ENCODE data around the gene ZACN.

Gene ZACN

DNA sequence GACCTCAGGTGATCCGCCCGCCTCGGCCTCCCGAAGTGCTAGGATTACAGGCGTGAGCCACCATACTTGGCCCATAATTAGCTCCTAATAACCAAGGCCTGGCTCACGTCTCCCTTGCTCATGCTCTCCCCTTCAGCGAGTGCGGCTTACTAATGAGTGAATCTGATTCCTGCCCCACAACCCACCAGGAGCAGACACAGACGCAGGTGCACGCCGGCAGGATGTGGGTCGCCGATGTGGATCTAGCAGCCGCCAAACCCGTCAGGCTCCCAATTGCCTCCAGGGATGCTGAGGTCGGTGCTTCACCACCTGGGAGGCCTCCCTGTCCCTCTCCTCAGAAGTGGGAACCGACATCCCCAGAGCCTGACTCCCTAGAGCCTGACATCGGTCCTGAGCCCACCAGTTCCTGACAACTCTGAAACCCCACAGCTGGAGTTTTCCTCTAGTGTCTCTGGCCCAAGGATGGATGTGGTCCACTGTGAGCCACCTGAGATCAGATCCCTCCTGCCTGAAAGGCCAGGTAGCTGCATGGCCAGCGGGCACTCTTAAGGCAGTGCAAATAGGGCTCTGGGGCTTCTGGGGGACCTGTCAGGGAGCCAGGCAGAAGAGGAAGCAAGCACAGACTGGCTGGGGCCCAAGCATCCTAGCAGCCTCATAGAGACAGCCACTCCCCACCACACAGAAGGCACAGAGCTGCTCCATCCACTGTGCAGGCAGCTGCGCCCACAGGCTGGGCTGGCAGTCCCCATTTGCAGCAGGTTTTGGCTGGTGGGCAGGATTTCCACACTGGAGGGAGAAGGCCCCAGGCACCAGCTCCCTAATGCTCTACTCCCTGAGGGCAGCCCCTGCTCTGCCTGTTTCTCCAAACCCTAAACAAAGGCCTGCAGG, 13.8 kb downstream of the ZACN start:
- no peaks in the 10 kb centered on the region for H3K4me1 ChIP-seq (ENCODE audit: control insufficient read depth, insufficient read depth, low read length)
- H3K4me3 ChIP-seq (ENCODE audit: low read depth, low read length): no peak overlapping the region
- no peak overlapping the region for H3K27ac ChIP-seq (ENCODE audit: low read depth, low read length)
- no peak overlapping the region for H3K9ac ChIP-seq (ENCODE audit: low read length)
- no peaks in the 10 kb centered on the region for H3K27me3 ChIP-seq (ENCODE audit: control insufficient read depth, insufficient read depth, low read length)
- no peaks in the 10 kb centered on the region for H3K9me3 ChIP-seq (ENCODE audit: control insufficient read depth, insufficient read depth, low read depth, low read length)
- H3K36me3 ChIP-seq (ENCODE audit: control insufficient read depth, insufficient read depth, low read length): peaks cover 87% of the 10 kb centered on the region

DNA sequence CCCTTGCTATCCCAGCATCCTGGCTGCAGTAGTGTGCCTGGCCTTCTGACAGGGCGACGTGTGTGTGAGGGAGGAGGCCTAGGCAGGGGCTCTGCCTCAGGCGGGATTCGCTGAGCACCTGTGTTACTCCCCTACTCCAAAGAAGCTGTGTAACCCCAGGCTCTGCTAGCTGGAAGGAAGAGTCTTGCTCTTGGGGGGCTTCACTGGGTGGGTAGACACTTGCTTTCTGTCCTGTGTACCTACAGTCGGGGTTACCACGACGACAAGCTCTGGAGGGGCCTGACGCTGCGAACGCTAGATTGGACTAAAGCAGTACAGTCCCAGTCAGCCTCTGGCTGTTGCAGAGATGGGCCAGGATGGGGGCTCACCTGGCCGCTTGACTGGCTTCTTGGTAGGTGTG, 15.1 kb downstream of the ZACN start:
- no peak overlapping the region for H3K4me3 ChIP-seq (ENCODE audit: low read depth, low read length)
- H3K9me3 ChIP-seq (ENCODE audit: control insufficient read depth, insufficient read depth, low read depth, low read length): no peaks in the 10 kb centered on the region
- no peaks in the 10 kb centered on the region for H3K27me3 ChIP-seq (ENCODE audit: control insufficient read depth, insufficient read depth, low read length)
- H3K9ac ChIP-seq (ENCODE audit: low read length): no peak overlapping the region
- no peaks in the 10 kb centered on the region for H3K4me1 ChIP-seq (ENCODE audit: control insufficient read depth, insufficient read depth, low read length)
- H3K27ac ChIP-seq (ENCODE audit: low read depth, low read length): no peak overlapping the region
- peaks cover 83% of the 10 kb centered on the region for H3K36me3 ChIP-seq (ENCODE audit: control insufficient read depth, insufficient read depth, low read length)

DNA sequence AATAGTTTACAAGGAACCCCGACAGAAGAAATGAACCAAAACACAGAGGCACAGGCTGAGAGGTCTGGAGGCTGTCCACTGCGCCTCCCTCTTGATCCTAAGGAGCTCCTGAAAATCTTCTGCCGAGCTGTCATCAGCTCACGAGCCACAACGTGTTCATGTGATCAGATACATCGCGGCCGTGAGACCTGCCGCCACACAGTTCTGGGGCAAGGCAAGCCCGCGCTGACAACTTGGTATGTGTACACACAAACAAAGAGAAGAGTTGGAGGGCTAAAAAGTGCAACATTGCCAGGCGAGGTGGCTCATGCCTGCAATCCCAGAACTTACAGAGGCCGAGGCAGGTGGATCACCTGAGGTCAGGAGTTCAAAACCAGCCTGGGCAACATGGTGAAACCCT, 17.0 kb downstream of the ZACN start:
- no peak overlapping the region for H3K4me3 ChIP-seq (ENCODE audit: low read depth, low read length)
- peaks cover 77% of the 10 kb centered on the region for H3K36me3 ChIP-seq (ENCODE audit: control insufficient read depth, insufficient read depth, low read length)
- H3K27me3 ChIP-seq (ENCODE audit: control insufficient read depth, insufficient read depth, low read length): no peaks in the 10 kb centered on the region
- H3K4me1 ChIP-seq (ENCODE audit: control insufficient read depth, insufficient read depth, low read length): no peaks in the 10 kb centered on the region
- H3K27ac ChIP-seq (ENCODE audit: low read depth, low read length): no peak overlapping the region
- no peak overlapping the region for H3K9ac ChIP-seq (ENCODE audit: low read length)
- H3K9me3 ChIP-seq (ENCODE audit: control insufficient read depth, insufficient read depth, low read depth, low read length): no peaks in the 10 kb centered on the region

DNA sequence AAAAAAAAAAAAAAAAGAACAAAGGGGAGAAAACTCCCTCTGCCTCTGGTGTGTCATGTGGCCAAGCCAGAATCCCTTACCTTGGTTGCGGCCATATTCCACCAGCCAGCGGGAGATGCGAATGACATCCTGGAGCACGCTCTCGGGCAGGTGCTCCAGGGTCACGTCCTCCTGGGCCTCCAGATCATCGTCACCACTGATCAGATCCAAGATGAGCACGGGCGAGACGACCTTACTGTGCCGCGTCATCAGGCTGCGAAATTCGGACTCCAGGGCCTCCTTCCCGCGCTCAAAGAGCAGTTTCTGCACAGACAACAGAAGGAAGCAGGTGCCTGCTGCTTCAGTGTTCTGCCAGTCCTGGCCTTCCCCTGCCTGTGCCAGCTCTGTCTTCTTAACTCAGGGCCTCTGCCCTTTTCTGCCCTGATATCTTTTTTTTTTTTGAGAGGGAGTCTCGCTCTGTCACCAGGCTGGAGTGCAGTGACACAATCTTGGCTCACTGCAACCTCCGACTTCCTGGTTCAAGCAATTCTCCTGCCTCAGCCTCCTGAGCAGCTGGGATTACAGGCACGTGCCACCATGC, 18.8 kb downstream of the ZACN start:
- no peaks in the 10 kb centered on the region for H3K4me1 ChIP-seq (ENCODE audit: control insufficient read depth, insufficient read depth, low read length)
- no peaks in the 10 kb centered on the region for H3K9me3 ChIP-seq (ENCODE audit: control insufficient read depth, insufficient read depth, low read depth, low read length)
- H3K9ac ChIP-seq (ENCODE audit: low read length): no peak overlapping the region
- H3K4me3 ChIP-seq (ENCODE audit: low read depth, low read length): no peak overlapping the region
- H3K27me3 ChIP-seq (ENCODE audit: control insufficient read depth, insufficient read depth, low read length): no peaks in the 10 kb centered on the region
- H3K27ac ChIP-seq (ENCODE audit: low read depth, low read length): no peak overlapping the region
- peaks cover 76% of the 10 kb centered on the region for H3K36me3 ChIP-seq (ENCODE audit: control insufficient read depth, insufficient read depth, low read length)

DNA sequence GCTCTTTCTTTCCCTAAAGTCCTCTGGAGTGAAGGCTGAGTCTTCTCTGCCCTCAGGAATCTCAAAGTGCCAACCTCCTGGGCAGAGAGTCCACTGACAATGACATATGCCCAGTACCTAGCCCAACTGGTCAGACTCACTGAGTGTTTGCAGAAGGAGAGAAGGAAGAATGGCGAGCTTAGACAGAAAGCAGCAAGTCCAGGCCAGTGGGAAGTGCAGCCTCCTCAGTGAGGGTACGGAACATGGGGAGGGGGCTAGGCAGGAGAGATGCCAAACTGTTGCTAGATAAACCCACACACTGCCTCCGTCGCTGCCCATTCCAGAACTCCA, 23.9 kb downstream of the ZACN start:
- H3K4me3 ChIP-seq (ENCODE audit: low read depth, low read length): peak overlapping the region; percentile 81
- H3K27me3 ChIP-seq (ENCODE audit: control insufficient read depth, insufficient read depth, low read length): no peaks in the 10 kb centered on the region
- no peaks in the 10 kb centered on the region for H3K9me3 ChIP-seq (ENCODE audit: control insufficient read depth, insufficient read depth, low read depth, low read length)
- H3K36me3 ChIP-seq (ENCODE audit: control insufficient read depth, insufficient read depth, low read length): peaks cover 35% of the 10 kb centered on the region
- H3K9ac ChIP-seq (ENCODE audit: low read length): peak overlapping the region; percentile 65
- 0 out of 2 replicates have a peak overlapping the region, but pooled peaks have one; percentile 75 for H3K27ac ChIP-seq (ENCODE audit: low read depth, low read length)
- peaks cover 17% of the 10 kb centered on the region for H3K4me1 ChIP-seq (ENCODE audit: control insufficient read depth, insufficient read depth, low read length)

DNA sequence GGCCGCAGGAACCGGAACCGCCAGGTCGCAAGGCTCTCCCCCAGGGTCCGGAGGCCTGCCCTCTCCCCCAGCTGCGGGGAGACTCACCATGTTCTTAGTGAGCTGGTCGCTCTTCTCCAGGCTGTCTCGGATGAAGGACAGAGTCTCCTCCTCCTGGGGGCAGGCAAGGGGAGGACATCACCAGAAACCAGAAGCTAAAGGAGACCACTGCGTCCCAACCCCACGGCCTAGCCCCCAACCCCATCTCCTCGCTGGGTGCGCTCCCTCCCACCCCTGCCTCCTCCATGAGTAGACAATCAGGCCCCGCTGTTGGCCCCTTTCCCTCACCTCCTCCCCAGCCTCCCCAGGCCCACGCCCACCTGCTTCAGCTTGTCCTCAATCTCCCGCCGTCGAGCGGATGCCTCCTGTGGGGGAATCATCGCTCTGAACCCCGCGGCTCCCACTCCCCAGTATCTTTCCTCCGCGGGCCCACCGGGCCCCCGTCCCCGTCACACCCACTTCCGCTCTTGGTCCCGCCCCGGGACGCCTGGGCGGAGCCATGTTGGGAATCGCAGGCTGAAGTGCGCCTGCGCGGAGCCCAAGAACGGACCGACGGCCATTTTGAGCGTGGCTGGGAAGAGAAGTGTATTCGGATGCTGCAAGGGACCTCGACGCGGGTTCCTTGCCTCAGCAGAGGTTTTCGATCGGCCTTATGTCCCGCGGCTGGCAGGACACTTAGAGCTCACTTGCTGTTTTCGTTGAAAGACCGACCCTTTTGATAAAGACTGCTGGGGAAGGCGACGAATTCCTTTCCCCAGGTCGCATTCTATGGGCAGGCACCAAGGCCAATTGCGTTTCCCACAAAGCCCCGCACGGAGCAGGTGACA, 24.5 kb downstream of the ZACN start, which contains the start of gene EXOC7:
EXOC7 (minus strand) TSS at position 514 of the 866 bp plus-strand sequence; CDS start at position 419, 95 bp downstream.
- H3K9me3 ChIP-seq (ENCODE audit: control insufficient read depth, insufficient read depth, low read depth, low read length): no peaks in the 10 kb centered on the region
- H3K36me3 ChIP-seq (ENCODE audit: control insufficient read depth, insufficient read depth, low read length): peaks cover 31% of the 10 kb centered on the region
- H3K4me1 ChIP-seq (ENCODE audit: control insufficient read depth, insufficient read depth, low read length): peaks cover 17% of the 10 kb centered on the region
- no peaks in the 10 kb centered on the region for H3K27me3 ChIP-seq (ENCODE audit: control insufficient read depth, insufficient read depth, low read length)
- peak within 1 kb of the TSS; percentile 75 for H3K27ac ChIP-seq (ENCODE audit: low read depth, low read length)
- peak within 1 kb of the TSS; percentile 65 for H3K9ac ChIP-seq (ENCODE audit: low read length)
- peak within 1 kb of the TSS; percentile 81 for H3K4me3 ChIP-seq (ENCODE audit: low read depth, low read length)

DNA sequence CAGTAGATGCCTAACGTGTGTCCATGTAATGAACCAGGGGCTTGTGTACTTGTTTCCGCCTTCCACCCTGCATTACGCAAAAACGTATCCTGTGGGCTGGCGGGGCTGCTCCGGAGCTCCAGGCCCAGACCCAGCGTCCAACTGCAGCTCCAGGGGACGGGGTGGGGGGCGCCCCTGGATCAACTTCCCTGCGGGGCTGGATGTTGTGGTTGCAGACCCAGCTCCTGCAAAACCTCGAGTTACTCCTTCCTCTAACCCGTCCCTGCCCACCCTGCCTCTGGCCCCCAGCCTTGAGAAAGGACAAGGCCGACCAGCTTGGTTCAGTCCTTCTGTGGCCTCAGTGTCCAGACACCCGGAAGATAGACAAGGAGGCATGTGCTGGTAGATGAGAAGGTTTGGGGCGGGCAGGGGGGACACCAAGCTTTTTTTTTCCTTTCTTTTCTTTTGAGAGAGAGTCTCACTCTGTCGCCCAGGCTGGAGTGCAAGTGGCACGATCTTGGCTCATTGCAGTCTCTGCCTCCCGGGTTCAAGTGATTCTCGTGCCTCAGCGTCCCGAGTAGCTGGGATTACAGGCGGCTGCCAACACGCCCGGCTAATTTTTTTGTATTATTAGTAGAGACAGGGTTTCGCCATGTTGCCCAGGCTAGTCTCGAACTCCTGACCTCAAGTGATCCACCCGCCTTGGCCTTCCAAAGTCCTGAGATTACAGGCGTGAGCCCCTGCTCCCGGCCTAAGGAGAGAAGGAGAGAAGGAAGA, 25.3 kb downstream of the ZACN start:
- H3K36me3 ChIP-seq (ENCODE audit: control insufficient read depth, insufficient read depth, low read length): peaks cover 27% of the 10 kb centered on the region
- peaks cover 17% of the 10 kb centered on the region for H3K4me1 ChIP-seq (ENCODE audit: control insufficient read depth, insufficient read depth, low read length)
- H3K27ac ChIP-seq (ENCODE audit: low read depth, low read length): peak overlapping the region; percentile 75
- H3K9ac ChIP-seq (ENCODE audit: low read length): peak overlapping the region; percentile 59
- H3K4me3 ChIP-seq (ENCODE audit: low read depth, low read length): peak overlapping the region; percentile 81
- no peaks in the 10 kb centered on the region for H3K27me3 ChIP-seq (ENCODE audit: control insufficient read depth, insufficient read depth, low read length)
- H3K9me3 ChIP-seq (ENCODE audit: control insufficient read depth, insufficient read depth, low read depth, low read length): no peaks in the 10 kb centered on the region

DNA sequence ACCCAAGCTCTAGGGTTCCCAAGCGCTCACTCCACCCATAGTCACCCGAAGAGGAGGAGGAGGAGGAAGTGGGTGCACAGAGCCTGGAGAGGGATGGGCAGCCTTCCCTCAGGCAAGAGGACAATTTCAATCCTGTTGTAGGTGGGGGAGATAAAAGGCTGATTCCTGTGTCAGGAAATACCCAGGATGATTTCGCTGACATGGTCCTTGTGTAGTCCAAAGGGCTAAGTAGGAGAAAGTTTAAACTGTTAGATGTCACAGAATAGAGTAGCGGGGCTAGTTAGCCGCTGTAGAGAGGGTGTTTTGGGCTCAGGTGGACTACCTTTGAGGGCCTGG, 25.9 kb downstream of the ZACN start:
- no peaks in the 10 kb centered on the region for H3K9me3 ChIP-seq (ENCODE audit: control insufficient read depth, insufficient read depth, low read depth, low read length)
- H3K36me3 ChIP-seq (ENCODE audit: control insufficient read depth, insufficient read depth, low read length): peaks cover 21% of the 10 kb centered on the region
- H3K4me1 ChIP-seq (ENCODE audit: control insufficient read depth, insufficient read depth, low read length): peaks cover 17% of the 10 kb centered on the region
- H3K27ac ChIP-seq (ENCODE audit: low read depth, low read length): no peak overlapping the region
- no peaks in the 10 kb centered on the region for H3K27me3 ChIP-seq (ENCODE audit: control insufficient read depth, insufficient read depth, low read length)
- no peak overlapping the region for H3K4me3 ChIP-seq (ENCODE audit: low read depth, low read length)
- no peak overlapping the region for H3K9ac ChIP-seq (ENCODE audit: low read length)

DNA sequence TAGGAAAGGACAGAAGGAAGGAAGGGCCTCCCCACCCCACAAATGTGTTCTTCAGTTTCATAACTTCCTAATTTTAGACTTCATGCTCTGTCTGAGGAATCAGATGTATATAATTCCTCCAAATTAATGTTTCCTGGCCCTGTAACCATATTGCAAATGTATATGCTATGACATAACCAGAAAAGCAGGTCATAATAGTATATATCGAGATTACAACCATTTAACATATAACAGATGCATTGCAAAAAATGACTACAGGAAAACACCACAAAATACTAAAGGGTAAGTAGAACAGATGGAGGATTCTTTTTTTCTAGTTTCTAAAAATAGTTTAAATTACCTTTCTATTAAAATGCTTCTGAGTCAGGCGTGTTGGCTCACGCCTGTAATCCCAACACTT, 27.7 kb downstream of the ZACN start:
- Histone ChIP-seq H3K9me3 (ENCODE audit: control insufficient read depth, insufficient read depth, low read depth, low read length) (no peaks in the 10 kb centered on the region), H3K9ac (ENCODE audit: low read length) (no peak overlapping the region), H3K4me1 (ENCODE audit: control insufficient read depth, insufficient read depth, low read length) (peaks cover 17% of the 10 kb centered on the region), H3K27me3 (ENCODE audit: control insufficient read depth, insufficient read depth, low read length) (no peaks in the 10 kb centered on the region), H3K27ac (ENCODE audit: low read depth, low read length) (no peak overlapping the region; the same call in 1 of the 2 replicates), H3K4me3 (ENCODE audit: low read depth, low read length) (no peak overlapping the region), H3K36me3 (ENCODE audit: control insufficient read depth, insufficient read depth, low read length) (peaks cover 6% of the 10 kb centered on the region)

DNA sequence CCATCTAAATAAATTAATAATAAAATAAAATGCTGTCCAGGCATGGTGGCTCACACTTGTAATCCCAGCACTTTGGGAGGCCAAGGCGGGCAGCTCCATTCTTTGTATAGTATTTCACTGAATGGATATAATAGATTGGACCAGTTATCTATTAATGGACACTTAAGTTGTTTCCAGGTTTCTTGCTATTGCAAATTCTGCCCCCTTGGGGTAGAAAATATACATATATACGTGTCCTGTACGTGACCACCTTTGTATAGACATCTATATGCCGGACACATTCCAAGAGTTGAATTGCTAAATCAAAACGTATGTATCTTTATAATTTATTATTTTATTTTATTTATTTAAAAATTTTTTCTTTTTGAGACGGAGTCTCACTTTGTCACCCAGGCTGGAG, 28.5 kb downstream of the ZACN start:
- no peak overlapping the region for H3K4me3 ChIP-seq (ENCODE audit: low read depth, low read length)
- no peak overlapping the region for H3K9ac ChIP-seq (ENCODE audit: low read length)
- H3K9me3 ChIP-seq (ENCODE audit: control insufficient read depth, insufficient read depth, low read depth, low read length): no peaks in the 10 kb centered on the region
- peaks cover 17% of the 10 kb centered on the region for H3K4me1 ChIP-seq (ENCODE audit: control insufficient read depth, insufficient read depth, low read length)
- H3K27me3 ChIP-seq (ENCODE audit: control insufficient read depth, insufficient read depth, low read length): no peaks in the 10 kb centered on the region
- H3K27ac ChIP-seq (ENCODE audit: low read depth, low read length): no peak overlapping the region
- H3K36me3 ChIP-seq (ENCODE audit: control insufficient read depth, insufficient read depth, low read length): no peaks in the 10 kb centered on the region
